HG03457 (cell line): ENCODE measurements around the gene TIAM1.

Experiments used
- ATAC-seq: cut with Tn5 transposase; IDR thresholded peaks from one replicate; pipeline ENCODE4 v1.9.1; 2021; ENCODE audit warnings: moderate number of reproducible peaks; ENCODE audit not compliant: unreplicated experiment

The TIAM1 gene

DNA sequence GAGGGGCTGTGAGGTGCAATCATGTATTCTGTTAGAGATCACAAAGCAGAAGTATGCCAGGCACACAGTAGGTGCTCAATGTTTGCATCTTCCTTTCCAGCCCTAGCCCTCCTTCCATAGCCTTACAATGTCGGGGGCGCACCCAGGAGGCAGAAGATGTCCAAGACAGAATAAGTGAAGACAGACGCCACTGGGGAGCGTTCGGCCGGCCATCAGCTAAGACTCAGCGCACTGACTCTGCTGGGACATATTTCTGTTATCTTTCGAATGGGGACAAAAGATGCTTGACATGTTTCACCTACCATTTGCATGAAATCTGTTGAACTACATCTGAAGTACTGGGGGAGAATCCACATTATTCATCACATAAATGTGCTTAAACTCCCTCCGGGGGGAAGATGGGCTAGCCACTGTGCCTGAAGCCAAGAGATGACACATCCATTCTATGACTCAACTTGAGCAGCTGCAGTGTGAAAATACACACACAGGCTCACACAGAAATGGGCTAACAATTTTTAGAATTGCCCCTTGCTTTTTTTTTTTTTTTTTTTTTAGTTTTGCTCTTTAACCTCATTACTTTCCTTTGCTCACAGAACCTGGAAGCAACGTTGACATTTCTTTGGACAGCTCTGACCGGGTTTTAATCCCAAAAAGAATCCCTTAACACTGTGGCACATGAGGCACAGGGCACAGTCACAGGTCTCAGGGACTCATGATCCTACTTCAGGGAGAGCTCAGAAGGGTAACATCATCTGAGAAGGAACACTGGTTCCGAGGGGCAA, 7.9 kb downstream of the TIAM1 start:
- ATAC-seq: no peak

- ATAC-seq: no peak
Measured at GRCh38 chr21:31334648-31335121, 9.4 kb downstream of the TIAM1 start.

- no peak for ATAC-seq
Measured at GRCh38 chr21:31332525-31332924, 11.5 kb downstream of the TIAM1 start.

DNA sequence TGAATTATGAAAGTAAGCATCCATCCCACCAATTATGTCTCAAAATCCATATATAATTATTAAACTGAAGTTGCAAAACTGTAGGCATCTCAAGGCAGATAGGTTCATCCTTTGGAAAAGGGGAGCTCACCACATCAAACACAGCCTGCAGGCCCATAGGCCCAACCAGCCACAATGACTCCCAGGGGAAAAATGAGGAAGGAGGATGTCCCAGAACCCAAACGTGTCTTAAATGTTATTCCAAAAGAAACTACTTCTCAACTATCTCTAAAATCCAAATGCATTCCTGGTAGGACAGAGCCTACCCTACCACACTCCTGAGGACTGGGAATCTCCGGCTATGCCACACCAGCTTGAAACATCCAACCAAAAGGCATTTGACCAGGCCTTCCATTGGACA, 12.8 kb downstream of the TIAM1 start:
- no peak for ATAC-seq

- no peak for ATAC-seq
Measured at GRCh38 chr21:31330144-31330483, 13.9 kb downstream of the TIAM1 start.

DNA sequence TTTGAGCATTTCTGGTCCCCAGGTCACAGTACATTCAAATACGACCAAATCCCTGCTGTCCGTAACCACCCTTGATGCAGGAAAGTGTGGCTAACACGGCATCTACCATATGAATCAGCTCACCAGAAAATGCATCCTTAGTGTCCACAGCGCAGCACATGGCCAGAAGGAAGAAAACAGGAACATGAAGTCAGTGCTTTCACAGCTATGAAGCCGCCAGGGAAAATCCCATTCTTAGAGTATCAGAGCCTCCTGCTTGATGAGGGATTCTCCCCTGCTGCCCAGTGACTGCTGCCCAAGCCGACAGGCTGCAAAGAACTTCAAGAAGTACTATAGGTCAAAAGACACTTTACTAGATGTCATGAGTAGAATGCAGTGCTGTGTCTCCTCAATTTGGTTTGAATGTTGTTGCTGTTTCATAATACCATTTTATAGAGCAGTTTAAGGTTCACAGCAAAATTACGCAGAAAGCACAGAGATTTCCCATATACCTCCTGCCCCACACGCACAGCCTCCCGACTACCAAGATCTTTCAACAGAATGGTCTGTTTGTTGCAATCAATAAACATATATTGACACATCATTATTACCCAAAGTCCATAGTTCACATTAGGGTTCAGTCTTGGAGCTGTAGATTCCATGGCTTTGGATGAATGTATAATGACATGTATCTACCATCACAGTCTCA, 14.5 kb downstream of the TIAM1 start:
- ATAC-seq: no peak

DNA sequence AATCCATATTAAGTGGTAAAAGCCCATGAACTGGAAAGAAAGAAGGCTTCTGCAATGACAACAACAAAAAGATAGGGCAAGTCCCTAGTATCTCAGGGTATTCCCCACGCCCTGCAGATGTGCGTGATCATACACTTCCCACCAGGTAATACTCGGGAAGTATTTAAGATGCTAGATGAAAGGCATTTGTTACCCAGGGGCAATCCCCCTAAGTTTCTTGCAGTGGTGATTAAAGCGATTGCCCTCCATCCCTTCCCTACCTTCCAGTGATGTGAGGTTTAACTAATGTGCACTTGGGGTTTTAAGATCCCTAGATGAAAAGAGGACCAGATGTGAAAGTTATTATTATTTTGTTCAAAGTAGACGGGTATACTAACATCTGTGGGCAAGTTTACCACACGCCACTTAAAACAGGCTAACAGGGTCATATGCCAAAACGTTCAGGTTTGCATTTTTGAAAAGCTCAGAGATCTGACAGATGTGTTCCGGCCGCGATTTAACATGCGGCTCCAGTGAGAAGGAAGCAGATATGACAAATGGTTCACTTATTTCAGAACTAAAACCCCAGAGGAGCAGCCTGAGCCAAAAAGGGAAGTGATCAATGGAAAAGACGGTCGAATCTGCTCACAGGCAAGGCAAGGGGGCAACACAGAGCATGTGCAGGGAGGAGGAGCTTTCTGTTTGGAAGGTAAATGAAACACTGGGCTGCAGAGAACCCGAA, 17.4 kb downstream of the TIAM1 start:
- peak; percentile 96 for ATAC-seq

GRCh38 chr21:31318971-31319370, 25.1 kb downstream of the TIAM1 start:
- no peak for ATAC-seq

- no peak for ATAC-seq
Measured at GRCh38 chr21:31317688-31318087, 26.4 kb downstream of the TIAM1 start.

DNA sequence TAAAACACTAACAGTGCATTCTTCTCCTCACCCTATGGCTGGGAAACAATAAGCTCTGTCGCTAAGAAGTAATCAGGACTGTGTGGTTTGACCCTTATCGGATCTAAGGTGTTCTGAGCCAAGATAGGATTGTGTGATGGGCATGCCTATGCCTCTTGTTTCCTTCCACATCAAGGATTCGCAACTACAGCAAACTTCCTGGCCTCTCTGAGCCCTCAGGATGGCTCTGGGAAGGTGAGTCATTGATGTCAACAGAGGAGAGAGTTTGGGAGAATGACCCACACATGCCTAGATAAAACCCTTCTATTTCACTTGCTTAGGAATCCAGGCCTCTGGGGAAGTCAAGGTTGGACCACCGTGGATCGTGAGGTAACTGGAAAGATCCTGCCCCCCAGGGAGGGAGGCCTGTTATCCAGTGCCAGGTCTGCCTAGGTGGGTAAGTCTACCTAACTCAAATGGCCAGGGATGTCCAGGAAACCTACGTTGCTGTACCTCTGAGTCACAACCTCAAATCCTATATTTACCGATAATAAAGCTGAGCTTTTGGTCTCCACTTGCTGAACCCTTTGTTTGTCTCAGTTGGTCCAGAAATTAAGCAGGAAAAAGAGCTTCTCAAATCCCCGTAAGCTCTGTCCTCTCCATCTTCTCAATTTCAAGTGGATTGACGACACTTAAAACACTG, 27.4 kb downstream of the TIAM1 start:
- ATAC-seq: no peak

- no peak for ATAC-seq
Measured at GRCh38 chr21:31316072-31316471, 28.0 kb downstream of the TIAM1 start.

GRCh38 chr21:31310750-31311149, 33.3 kb downstream of the TIAM1 start:
- no peak for ATAC-seq

DNA sequence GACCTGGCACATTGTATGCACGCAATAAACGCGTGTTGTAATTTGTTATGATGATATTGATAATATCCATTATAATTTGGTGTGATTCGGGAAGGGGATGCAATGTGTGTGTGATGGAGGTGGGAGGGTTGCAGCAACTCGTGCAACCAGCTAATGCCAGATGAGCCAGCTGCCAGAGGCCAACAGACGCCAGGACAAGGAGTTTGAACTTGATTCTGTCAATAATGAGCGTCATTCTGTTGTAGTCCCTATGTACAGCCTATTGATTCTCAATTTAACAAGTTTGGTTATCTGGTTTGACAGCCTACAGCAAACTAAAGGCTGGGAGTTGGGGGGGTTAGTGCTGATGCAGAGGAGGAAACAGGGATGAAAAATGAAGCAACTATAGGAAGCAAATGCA, 35.5 kb downstream of the TIAM1 start:
- no peak for ATAC-seq

- ATAC-seq: no peak
Measured at GRCh38 chr21:31305888-31306287, 38.2 kb downstream of the TIAM1 start.

GRCh38 chr21:31299291-31300147, 44.5 kb downstream of the TIAM1 start:
- ATAC-seq: no peak

GRCh38 chr21:31298618-31299269, 45.3 kb downstream of the TIAM1 start:
- no peak for ATAC-seq

DNA sequence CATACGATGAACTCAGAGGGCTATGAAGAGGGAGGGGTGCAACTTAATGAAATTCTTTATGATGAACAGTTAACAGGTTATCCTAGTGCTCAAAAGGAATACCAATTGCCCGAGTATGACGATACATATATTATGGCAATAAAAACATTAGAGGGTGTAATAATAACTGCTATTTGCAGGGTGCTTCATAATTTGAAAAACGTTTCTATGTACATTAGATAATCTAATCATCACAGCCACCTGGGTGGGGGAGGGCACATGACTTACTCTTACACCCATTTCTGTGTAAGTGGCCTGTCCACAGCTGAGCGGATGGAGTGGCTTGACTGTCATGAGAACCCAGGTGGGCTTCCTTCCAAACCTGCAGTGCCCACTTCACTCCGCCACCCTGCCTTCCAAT, 46.3 kb downstream of the TIAM1 start:
- no peak for ATAC-seq

DNA sequence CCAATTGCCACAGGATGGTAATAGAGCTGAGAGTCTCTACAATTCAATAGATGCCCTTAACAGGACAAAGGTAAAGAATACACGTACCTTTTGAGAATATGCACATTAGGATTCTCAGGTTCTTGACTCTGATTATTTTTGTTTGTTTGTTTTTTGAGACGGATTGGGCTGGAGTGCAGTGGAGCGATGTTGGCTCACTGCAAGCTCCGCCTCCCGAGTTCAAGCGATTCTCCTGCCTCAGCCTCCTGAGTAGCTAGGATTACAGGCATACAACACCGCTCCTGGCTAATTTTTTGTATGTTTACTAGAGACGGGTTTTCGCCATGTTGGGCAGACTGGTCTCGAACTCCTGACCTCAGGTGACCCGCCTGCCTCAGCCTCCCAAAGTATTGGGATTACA, 48.4 kb downstream of the TIAM1 start:
- ATAC-seq: no peak

DNA sequence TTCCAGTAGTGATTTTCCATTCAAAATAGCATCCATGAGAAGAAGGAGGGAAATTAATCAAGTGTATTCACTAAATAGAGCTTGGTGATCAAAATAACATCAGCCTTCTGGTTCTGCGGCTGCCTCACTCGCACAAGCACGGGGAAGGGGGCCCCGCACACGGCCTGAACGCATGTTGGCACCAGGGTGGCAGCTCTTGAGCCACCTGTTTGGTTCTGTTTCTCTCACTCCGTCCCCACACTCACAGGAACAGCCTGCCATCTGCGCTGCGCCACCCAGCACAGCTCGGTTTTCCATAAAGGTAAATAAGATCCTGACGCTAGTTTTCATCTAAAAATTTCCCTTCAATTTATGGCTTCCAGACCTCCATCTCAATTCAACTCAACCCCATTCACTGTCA, 49.4 kb downstream of the TIAM1 start:
- ATAC-seq: no peak

DNA sequence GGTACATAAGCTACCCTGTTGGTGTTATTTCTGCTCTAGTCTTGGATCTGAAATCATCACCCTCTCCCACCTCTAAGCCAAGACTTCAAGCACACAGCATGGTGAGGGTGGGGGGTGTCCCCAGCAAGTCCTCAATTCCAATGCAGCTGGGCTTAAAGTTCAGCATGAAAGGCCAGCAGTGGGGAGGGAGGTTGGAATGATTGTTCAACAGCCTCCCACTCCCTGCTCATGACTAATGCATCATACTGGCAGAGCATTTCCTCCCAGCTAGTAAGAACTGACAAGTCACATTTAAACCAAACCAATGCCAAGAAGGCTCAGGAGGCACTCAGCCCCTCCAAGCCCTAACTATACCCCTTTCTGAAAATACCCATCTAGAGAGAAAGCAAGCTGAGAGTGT, 50.1 kb downstream of the TIAM1 start:
- ATAC-seq: no peak
